RPMI8226 (cell line): ENCODE measurements around the gene CAMTA1.

Experiments used
- DNase-seq: peaks from one replicate; pipeline ENCODE4 v3.0.0-alpha.2; 2015

The CAMTA1 gene

DNA sequence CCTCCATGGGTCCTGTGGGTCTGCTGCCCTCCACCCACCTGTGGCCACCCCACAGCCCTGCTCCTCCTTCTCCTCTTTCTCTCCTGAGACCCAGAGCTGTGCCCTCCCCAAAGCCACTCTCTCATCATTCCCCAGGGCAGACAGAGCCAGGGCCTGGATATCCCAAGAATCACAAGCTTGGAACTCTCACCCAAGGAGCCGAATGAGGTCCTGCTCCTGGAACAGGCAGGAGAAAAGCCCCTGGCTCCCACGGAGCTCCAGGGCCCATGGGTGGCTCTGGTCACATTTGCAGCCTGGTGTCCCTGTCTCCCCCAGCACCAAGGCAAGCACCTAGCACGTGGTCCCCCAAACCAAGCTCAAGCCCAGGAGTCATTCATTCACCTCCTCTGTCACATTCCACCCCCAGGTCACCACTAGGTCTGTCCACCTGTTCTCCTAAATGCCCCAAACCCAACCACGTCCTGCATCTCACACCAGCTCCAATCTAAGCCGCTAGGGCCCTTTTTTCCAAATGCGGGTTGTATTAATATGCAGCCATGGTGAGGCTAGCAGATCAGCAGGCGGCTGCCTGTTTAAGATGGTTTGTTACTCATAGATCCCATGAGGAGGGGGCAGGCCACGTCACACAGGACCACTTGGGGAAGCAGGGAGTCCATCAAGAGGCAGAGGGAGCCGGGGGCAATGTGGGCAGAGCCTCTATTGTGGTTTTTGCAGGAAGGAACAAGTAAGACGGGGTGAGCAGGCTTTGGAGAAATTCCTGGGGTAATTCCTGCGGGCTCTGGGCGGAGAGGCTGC lies 770.3 kb downstream of the CAMTA1 start:
- no peak for DNase-seq

DNA sequence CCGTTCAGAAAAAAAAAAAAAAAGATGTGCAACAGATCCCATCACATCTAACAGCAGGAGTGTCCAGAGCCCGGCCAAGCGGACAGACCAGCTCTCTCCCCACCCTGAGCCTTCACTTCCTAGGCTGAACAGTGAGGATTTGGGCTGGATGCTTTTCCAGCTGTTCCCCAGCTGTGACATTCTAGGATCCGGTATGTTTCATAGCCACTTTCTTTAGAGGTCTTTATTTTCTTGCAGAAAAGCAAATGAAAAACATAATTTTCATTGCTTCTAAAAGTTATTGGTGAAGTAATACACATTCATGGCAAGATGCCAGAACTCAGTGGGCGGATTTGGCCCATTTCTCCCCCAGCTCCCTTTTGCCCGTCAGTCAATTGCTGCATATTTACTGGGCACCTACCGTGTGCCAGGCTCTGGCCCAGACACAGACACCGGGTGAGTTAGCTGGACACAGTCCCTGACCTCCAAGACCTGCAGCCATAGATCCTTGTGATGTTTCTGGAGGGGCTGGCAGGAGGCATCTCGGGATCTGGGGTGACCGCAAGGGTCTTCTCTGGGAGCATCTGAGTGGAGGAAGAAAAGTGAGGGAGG lies 772.1 kb downstream of the CAMTA1 start:
- DNase-seq: no peak

DNA sequence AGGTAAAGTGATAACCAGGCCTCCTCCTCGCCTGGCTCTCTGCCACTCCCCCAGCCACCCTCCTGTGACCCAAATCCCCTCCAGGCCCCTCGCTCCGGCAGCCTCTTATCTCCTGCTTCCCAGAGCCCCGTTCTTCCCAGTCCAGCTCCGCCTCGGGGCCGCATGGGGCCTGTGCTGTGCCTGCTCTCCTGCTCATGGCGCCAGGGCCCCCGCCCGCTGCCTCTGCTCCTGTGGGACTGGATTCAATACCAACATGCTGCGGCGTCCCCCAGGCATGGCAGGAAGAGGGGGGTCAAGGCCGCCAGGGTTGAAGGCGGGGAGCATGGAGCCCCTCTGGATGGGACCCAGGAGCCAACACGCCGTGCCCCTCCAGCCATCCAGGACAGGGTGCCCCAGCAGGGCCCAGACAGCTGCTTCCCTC lies 772.8 kb downstream of the CAMTA1 start:
- no peak for DNase-seq

DNA sequence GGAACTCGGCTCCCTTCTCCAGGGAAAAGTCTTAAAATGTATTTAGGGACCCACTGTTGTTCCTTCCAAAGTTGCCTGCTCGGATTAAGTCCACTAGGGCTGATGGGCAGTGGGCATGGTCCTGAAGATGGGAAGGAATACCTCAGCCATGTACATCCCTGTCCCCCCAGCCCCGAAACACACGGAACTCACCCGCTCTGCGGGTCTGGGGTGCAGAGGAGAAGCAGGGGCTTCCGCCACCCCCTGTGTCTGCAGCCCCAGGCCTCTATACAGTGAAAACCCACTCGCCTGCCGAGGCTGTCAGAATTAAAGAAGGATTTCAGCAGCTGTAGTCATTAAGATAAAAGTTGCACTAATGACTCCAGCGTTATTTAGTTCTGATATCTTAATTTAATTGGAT lies 773.2 kb downstream of the CAMTA1 start:
- DNase-seq: no peak

DNA sequence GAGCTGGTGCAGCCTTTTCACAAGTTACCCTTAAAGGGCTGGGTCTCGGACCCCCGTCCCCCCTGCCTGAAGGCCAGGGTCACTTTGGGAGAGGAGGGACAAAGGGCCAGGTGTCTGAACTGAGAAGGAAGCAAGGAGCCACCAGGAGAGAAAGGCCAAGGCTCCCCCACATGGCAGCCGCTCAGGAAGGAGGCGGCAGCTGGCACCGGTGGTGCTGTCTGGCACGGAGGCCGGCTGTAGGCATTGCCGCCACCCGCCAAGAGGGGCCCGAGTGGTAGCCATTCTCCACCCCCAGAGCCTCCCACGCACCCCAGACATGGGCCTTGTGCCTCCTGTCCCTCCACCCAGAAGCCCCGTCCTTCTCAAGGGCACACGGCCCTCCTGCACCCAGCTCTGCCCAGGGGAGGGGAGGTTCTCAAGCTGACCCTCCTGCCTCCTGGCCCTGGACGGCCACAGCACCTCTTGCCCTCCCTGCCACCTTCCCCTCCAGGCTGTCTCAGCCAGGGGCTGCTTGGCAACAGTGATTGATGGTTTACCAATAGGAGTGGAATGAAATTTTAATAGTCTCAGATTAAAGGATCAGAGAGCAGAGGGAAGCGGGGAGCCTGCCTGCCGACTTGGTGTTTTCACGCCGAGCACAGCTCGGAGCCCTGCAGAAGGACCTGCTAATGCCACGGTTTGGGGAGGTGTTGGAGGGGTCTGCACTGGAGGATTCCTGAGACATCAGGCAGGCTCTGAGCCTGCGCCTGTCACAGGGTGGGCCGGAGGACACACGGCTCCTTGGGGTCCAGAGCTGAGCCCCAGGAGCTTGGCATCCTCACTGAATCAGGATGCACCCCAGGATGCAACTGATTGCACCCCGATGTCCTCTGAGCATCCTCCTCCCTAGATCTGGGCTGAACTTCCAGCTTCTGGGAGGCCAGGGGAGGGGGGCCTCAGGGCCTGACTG lies 773.9 kb downstream of the CAMTA1 start:
- DNase-seq: no peak

DNA sequence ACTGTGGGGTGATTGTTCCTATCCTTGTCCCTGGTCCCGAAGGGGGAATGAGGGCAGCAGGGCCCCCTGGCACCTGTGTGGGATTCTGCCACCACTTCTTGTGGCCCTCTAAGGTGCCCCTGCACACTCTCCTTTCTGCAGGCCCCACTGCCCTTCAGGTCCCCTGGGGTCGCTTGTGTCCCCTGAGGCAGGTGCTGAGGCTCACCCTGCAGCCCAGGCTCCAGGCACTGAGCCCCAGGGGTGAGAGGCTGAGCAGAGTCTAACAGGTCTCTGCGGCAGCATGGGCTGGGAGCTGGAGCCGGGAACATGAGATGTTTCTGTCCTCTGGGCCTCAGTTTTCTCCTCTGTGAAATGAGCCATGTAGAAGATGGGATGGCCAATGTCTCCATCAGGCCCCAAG lies 774.9 kb downstream of the CAMTA1 start:
- DNase-seq: no peak

DNA sequence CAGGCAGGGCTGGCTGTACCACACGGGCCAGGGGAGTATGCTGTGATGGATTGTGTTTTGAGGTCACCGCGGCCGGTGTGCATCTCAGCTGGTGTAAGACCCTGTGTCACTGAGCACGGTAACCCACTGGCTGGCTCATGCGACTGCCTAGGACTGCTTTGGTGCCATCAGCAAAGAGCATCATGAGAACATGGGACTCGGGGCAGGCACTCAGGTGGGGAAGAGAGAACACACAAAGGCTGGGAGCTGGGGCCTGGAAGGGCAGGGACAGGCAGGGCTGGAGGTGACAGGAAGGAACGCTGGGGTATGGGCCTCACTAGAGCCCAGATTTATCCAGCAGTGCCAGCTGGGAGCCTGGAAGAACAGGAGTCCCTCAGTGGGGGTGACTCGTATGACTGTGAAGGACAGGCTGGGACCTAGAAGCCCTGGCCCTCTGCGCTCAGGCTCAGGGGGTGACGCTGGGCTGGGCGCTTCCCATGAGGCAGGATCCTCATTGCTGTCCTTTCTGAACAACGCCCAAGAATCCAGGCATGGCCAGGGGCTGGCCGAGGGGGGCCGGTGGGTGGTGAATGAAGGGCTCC lies 775.4 kb downstream of the CAMTA1 start:
- no peak for DNase-seq

DNA sequence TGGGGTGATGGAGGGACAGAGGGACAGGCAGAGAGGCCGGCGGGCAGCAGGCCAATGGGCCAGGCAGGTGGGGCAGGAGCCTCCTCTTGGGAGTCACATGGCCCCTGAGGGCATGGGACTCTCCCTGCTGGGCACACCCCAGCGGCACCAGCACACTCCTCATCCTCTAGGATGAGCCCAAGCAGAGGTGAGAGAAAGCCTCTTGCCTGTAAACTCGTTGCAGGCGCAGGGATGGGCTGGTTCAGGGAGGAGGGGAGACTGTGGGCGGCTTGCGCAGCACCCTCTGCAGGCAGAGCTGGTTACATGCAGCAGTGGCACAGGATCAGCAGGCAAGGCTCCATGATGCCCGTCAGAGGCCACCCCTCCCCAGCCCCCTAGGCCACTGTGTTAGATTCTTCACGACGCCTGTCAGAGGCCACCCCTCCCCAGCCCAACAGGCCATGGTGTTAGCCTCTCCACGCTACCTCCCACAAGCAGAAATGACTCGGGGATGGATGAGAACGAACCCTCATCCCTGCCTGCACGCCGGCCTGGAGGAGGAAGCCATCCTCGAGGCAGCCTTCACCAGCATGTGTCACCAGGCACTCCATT lies 776.2 kb downstream of the CAMTA1 start:
- peak; percentile 60 for DNase-seq

DNA sequence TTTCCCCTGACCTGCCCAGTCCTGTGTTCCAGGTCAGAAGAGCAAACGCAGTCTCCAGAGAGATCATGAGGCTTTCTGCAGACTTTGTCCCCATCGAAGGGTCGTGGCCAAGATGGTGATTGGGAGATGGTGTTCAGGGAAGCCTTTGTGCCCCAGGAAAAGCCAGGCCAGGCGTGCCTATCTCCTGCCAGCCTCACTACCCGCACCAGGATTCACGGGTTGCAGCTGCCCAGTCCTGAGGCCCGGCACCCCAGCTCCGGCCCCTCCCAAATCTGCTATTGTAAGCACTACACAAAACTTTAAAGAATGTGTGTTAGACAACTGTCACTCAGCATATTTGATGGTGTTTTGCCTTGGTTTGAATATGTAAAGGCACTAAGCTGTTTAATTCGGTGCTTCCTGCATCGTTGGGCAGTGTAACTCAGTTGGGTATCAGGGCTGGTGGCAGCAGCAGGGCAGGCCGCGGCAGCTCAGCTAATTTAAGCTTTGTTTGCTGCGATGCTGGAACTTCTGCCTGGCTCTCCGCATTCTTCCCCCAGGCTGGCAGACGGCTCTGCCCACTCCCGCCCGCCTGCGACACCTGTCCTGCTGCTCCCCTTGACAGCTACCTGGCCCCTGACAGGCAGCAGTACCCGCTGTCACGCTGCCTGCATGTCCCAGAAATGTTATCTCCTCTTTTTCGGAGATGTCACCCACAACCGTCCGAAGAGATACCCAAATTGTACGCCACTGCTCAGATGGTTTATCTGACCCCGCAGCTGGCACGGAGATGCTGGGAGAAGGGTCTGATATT lies 776.9 kb downstream of the CAMTA1 start:
- no peak for DNase-seq

DNA sequence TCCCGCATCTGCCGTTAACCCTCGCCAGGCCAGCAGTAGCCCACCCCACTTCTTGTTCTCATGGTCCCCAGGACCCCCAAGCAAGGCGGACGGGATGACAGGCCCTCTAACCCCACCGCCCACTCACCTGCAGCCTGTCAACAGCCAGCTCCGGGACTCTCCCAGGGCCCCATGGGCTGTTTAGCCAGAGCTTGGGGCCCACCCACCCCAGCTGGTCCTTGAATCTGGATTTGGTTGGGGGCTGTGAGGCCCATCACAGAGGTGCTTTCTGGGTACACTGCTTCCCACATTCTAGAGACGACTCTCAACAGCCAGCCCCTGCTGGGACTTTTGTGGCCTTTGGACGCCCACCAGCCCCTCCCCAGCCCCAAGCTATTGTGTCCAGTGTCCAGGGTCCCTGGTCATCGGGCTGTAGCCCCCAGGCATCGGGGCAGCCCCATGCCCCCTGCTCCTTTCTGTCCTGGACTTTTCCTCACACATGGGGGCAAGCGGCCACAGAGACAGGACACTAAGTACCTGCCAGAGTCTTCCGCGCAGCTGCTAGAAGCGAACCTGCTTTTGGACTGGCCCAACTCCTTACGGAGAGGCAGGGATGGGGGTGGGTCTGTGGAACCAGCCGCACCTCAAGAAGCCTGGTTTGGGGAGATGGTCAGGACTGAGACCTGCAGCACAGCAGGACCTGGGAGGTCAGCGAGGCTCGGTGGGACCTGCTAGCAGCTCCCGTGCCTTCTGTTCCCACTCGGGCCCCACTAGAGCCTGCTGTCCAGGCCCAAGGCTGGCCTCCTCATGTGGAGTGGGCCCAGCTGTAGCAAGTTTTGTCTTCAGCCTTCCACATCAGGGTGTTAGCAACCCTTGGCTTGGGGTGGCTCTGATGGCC lies 777.7 kb downstream of the CAMTA1 start:
- DNase-seq: no peak

DNA sequence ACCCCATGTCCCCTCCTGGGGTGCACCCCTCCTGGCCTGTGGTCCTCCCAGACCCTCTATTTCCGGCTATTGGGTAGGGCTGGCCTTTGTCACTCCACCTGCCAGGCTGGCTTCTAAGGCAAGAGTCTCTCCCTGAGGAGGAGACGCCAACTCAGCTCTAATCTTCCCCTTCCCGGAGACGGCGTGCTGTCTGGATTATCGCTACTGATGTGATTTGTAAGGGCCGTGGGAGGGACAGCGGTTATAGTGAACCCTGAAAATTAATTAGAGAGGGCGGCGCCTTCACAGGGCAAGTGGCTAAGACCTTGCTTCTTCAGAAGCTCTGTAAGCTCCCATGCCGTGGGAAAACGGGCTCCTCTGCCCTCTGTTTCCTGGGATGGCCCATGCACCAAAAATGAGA lies 778.9 kb downstream of the CAMTA1 start:
- DNase-seq: no peak

DNA sequence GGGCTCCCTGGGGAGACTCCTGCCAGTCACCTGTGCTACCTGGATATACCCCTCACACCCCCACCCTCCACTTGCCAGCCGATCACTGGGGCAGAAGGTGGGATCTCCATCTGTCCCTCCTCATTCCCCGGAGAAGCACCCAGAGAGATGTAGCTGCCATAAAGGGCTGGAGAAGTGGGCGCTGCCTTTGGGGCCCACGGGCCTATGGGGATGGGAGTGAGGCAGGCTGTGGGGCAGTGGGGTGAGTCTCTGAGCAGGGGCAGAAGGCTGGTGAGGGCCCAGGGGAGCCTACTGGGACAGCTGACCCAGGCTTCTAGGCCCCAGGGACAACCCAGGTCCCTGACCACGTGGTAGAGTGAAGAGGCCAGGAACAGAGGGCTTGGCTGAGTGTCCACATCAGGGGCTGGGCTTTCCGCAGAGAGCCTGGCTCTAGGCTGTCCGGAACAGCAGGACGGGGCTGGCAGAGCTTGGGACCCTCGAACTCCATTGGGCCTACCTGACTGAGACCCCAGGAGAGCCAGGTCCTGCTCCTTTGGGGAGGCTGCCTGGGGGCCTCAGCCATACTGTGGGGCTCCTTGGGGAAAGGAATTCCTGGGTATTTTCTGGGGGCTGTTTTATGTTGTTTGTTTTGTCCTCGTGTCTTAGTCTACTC lies 780.0 kb downstream of the CAMTA1 start:
- no peak for DNase-seq

DNA sequence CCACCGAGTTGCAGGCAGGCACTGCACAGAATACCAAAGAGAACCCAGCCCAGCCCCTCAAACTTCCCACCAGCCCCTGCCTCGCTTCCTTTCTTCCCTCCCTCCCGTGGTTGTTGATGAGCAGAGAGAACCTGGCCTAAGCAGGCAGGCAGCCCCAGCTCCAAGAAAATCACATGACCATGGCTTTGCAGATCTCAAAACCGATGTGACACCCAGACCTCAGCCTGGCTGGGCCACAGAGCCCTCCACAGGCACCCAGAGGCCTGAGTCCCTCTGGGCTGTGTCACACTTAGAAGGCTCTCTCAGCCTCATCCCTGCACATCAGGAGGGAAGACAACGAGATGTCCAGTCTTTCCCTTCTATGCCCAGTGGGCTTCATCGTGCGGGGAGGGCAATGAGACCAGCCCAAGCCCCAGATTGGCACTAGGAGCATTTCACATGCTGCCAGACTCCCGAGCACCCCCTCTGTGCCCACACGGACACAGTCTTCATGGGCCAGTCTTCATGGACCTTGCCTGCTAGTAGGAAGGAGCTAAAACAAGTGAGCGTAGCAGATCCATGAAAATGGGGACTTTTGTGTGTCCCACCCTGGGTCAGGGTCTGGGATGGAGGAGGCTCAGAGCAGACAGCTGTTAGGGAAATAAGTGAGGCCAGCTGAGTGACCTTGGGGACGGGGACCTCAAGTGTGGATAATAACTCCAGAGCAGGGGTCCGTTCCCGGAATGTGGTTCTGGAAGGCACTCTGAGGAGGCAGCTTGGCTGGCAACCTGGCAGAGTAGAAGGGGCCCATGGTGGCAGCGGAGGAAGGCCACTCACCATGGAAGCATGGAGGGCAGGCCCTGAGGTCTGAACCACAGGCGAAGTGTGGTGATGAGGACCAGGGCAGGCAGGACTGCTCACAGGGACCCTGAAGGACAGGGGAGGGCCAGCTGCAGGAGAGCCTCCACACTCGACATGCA lies 781.4 kb downstream of the CAMTA1 start:
- DNase-seq: no peak

DNA sequence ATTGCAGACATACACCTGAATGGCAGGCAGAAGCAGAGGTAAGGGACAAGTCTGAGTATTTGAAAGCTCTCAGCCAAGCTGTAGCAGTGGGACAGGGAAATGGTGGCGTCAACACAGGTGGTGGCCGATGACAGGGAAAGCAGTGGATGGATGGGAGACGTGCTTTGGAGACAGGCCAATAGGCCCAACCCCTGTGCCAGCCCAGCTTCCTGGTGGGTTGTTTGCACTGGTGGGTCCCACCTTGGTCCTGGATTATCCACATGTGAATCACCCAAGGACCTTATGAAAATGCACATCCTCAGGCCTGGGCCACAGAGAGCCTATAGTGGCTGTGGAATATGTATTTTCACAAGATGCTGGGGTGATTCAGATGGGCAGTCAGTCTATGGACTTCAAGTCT lies 782.1 kb downstream of the CAMTA1 start:
- DNase-seq: no peak

DNA sequence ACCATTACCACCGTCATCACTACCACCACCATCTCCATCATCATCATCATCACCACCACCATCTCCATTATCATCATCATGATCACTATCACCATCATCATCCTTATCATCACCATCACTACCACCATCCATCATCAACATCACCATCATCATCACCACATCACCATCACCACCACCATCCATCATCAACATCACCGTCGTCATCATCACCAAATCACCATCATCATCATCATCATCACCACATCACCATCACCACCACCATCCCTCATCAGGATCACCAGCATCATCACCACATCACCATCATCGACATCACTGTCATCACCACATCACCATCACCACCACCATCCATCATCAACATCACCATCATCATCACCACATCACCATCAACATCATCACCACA lies 782.8 kb downstream of the CAMTA1 start:
- no peak for DNase-seq

DNA sequence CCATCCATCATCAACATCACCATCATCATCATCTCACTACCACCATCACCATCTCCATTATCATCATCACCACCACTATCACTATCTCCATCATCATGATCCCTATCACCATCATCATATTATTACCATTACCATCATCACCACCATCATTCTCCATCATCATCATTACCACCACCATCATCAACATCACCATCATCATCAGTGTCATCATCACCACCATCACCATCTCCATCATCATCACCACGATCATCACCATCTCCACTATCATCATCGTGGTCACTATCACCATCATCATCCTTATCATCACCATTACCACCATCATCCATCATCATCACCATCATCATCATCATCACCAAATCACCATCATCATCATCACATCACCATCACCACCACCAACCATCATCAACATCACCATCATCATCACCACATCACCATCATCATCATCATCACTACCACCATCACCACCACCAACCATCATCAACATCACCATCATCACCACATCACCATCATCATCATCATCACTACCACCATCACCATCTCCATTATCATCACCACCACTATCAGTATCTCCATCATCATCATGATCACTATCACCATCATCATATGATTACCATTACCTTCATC lies 783.8 kb downstream of the CAMTA1 start:
- no peak for DNase-seq

DNA sequence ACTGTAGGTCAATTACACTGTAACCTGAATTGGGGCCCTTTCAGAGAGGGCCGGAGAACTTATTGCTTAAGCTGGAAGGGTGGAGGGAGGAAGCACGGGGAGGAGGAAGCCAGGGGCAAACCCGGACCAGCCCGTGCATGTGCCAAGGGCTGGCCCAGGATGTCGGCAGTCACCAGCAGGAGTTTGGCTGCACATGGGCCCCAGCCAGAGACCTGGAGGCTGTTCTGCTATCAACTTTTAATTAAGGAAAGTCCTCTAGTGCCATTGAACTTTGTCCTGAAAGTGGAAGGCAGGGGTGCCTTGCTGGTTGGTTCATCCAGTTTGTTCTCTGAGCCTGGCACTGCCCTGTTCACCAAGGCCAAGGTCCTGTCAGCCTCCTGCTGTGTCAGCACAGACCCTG lies 785.1 kb downstream of the CAMTA1 start:
- DNase-seq: no peak

DNA sequence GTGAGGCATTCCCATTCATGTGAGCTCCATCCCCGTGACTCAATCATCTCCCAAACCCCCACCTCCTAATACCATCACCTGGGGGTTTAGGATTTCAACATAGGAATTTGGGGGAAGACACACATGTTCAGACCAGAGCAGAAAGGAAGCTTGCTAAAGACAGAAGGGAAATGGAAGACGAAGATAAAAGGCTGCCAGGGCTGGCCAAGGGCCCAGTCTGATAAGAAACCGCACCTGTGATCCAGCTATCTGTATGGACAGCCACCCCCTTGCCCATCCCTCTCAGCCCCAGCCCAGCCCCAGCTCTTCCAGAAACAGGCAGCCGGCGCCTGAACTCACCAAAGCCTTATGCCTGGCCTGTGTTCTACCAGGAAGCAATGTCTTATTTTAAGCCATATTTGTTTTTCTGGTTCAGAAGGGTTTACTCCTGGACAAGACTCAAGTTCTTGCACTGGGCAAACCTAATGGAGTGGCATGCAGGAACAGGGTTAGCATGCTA lies 787.4 kb downstream of the CAMTA1 start:
- DNase-seq: no peak

DNA sequence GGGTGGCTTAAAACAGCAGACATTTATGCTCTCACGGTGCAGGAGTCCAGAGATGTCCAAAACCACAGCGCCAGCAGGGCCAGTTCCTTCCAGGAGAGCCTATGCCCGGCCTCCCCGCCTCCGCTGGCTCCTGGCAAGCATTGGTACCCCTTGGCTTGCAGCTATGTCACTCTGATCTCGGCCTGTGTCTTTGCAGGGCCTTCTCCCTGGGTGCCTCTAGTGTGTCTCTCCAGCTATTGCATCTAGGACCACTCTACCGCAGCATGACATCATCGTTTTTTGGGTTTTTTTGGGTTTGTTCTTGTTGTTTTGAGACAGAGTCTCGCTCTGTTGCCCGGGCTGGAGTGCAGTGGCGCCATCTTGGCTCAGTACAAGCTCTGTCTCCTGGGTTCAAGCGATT lies 788.2 kb downstream of the CAMTA1 start:
- no peak for DNase-seq
